WTC11 (cell line): ENCODE data around the gene TRIM7. TPM values are rescaled to one million over a fixed set of nuclear protein-coding genes. Genes with fewer than 3 reads are reported as not detected.

ENCODE experiments used
- ATF1 ChIP-seq: sonication (generic); formaldehyde crosslinking; IDR thresholded peaks from 2 replicates; pipeline ENCODE4 v1.8.1; 2023; ENCODE audit warnings: mild to moderate bottlenecking, moderate library complexity, missing genetic modification reagents
- CREM ChIP-seq: sonication (generic); formaldehyde crosslinking; IDR thresholded peaks from 2 replicates; pipeline ENCODE4 v1.8.1; 2022; ENCODE audit warnings: mild to moderate bottlenecking, missing genetic modification reagents, moderate library complexity
- CTCF ChIP-seq: fragments of 200-600 bp; IDR thresholded peaks from 2 replicates; pipeline ENCODE4 v1.8.0; 2022; ENCODE audit warnings: antibody characterized with exemption
- FOXJ3 ChIP-seq: sonication (generic); formaldehyde crosslinking; IDR thresholded peaks from 2 replicates; pipeline ENCODE4 v1.9.0; 2021; ENCODE audit warnings: missing genetic modification reagents, mild to moderate bottlenecking, borderline replicate concordance
- GABPB1 ChIP-seq: sonication (generic); formaldehyde crosslinking; IDR thresholded peaks from 2 replicates; pipeline ENCODE4 v1.8.1; 2023; ENCODE audit warnings: mild to moderate bottlenecking, missing genetic modification reagents
- HMGA2 ChIP-seq: fragments of 250-450 bp; sonication (Bioruptor Pico); IDR thresholded peaks from 2 replicates; pipeline ENCODE4 v1.4.0; 2021; ENCODE audit warnings: mild to moderate bottlenecking, moderate library complexity
- KAT7 ChIP-seq: sonication (generic); formaldehyde crosslinking; IDR thresholded peaks from 2 replicates; pipeline ENCODE4 v1.8.1; 2023; ENCODE audit warnings: missing genetic modification reagents, mild to moderate bottlenecking, borderline replicate concordance
- NFATC4 ChIP-seq: fragments of 250-450 bp; sonication (Bioruptor Pico); IDR thresholded peaks from 2 replicates; pipeline ENCODE4 v1.9.0; 2021; ENCODE audit warnings: mild to moderate bottlenecking
- NFE2L1 ChIP-seq: sonication (generic); formaldehyde crosslinking; IDR thresholded peaks from 2 replicates; pipeline ENCODE4 v1.8.1; 2023; ENCODE audit warnings: missing genetic modification reagents
- NR1H2 ChIP-seq: sonication (generic); formaldehyde crosslinking; IDR thresholded peaks from 2 replicates; pipeline ENCODE4 v1.9.0; 2021; ENCODE audit warnings: mild to moderate bottlenecking, moderate library complexity, missing genetic modification reagents
- PRRX2 ChIP-seq: fragments of 250-450 bp; sonication (Bioruptor Pico); IDR thresholded peaks from 2 replicates; pipeline ENCODE4 v1.8.0; 2021; ENCODE audit warnings: mild to moderate bottlenecking
- SOX15 ChIP-seq: fragments of 250-450 bp; sonication (Bioruptor Pico); IDR thresholded peaks from 2 replicates; pipeline ENCODE4 v1.9.0; 2021; ENCODE audit warnings: mild to moderate bottlenecking
- TEAD1 ChIP-seq: sonication (generic); formaldehyde crosslinking; IDR thresholded peaks from 2 replicates; pipeline ENCODE4 v1.8.0; 2022; ENCODE audit warnings: mild to moderate bottlenecking, missing genetic modification reagents
- ZNF232 ChIP-seq: sonication (generic); formaldehyde crosslinking; IDR thresholded peaks from 2 replicates; pipeline ENCODE4 v1.8.0; 2022; ENCODE audit warnings: mild to moderate bottlenecking, missing genetic modification reagents
- ZNF263 ChIP-seq: sonication (generic); formaldehyde crosslinking; IDR thresholded peaks from 2 replicates; pipeline ENCODE4 v1.8.1; 2022; ENCODE audit warnings: low read depth, mild to moderate bottlenecking, moderate library complexity, missing genetic modification reagents
- ZNF532 ChIP-seq: fragments of 250-450 bp; sonication (Bioruptor Pico); IDR thresholded peaks from 2 replicates; pipeline ENCODE4 v1.9.0; 2021; ENCODE audit warnings: mild to moderate bottlenecking, borderline replicate concordance
- total RNA-seq: library from RNA; stranded (reverse); gene quantifications from 3 replicates; pipeline ENCODE4 v1.2.3, GENCODE V29; 2021
- TF ChIP-seq, protein P1 (sequence below): fragments of 250-450 bp; sonication (Bioruptor Pico); conservative IDR thresholded peaks from 2 replicates; pipeline ENCODE4 v1.9.0; 2021; ENCODE audit warnings: mild to moderate bottlenecking
- TF ChIP-seq, protein P2 (sequence below): sonication (generic); formaldehyde crosslinking; IDR thresholded peaks from 2 replicates; pipeline ENCODE4 v1.8.1; 2022; ENCODE audit warnings: missing genetic modification reagents, borderline replicate concordance

Gene TRIM7
- total RNA-seq, 1 experiment from 2014 or later, result 1.4 TPM

DNA sequence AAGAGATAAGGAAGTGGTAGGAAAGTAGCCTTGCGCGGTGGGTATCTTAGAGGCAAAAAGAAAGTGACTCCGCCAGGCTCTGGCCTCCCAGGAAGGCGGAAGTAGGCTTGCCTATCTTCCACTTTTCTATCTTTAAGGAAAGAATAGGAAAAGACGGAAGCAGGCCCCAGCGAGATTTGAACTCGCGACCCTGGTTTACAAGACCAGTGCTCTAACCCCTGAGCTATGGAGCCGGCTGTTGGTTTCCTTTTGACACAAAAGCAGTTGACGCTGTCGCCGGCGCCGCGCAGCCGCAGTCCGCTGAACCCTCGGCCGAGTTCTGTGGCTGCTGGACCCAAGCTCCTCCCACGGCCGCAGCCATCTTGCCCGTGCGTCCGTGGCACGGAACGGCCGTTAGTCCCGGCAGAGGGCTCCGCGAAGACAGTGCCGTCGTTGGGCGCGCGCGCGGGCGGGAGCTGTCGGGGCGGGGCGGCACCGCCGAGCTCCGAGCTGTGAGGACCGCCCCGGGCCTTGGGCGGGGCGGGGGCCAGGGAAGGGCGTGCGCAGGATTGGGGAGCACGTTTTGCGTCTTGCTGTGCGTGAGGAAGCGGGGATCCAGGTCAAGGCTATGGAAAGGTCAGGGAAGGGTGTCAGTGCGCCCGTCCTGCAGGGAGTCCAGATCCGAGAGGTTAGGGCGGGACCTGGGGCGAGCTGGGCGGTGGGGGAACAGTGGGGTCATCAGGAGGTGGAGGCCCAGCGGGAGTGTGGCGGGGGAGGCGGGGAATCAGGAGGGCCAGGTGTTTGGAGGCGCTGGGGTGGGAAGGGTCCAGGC is 13.3 kb downstream of the TRIM7 start (continued):
- TF ChIP-seq NFE2L1 (no peak; the same call in 1 of the 2 replicates), TEAD1 (peak; percentile 65), NFATC4 (no peak), CREM (CRISPR knock-in tag) (peak; percentile 81), KAT7 (CRISPR knock-in tag) (peak; percentile 96), ZNF532 (no peak), ATF1 (no peak), PRRX2 (no peak), ZNF232 (CRISPR knock-in tag) (0 out of 2 replicates have a peak, but pooled peaks have one; percentile 27), HMGA2 (no peak), ZNF263 (peak; percentile 74), GABPB1 (CRISPR knock-in tag) (peak; percentile 76), CTCF (no peak), FOXJ3 (CRISPR knock-in tag) (no peak), SOX15 (CRISPR knock-in tag) (no peak), NR1H2 (no peak)
- TF ChIP-seq, protein P1, sequence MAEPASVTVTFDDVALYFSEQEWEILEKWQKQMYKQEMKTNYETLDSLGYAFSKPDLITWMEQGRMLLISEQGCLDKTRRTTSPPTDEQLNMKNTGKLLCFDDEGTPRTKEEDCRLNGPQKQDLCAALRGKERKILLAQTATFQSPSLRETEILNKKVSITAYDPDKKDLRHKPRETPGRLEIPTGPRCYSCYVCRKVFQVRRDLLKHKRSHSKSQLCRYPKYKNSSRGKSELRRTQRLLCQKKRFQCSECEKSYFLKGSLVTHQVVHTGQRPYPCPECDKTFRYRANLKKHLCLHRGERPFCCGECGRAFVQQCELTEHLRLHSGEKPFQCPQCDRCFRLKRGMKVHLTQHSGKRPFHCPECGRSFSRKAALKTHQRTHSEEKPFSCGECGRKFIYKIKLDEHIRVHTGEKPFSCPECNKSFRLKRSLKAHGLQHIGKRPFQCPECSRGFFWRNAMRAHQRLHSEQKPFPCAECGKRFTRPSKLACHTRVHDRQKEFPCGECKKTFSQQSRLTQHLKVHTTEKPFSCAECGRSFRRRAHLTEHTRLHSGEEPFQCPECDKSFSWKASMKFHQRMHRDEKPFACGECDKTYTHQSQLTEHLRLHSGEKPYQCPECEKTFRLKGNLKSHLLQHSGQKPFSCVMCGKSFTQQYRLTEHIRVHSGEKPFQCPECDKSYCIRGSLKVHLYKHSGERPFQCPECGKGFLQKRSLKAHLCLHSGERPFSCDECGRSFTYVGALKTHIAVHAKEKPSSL (CRISPR knock-in tag), result no peak
- TF ChIP-seq, protein P2, sequence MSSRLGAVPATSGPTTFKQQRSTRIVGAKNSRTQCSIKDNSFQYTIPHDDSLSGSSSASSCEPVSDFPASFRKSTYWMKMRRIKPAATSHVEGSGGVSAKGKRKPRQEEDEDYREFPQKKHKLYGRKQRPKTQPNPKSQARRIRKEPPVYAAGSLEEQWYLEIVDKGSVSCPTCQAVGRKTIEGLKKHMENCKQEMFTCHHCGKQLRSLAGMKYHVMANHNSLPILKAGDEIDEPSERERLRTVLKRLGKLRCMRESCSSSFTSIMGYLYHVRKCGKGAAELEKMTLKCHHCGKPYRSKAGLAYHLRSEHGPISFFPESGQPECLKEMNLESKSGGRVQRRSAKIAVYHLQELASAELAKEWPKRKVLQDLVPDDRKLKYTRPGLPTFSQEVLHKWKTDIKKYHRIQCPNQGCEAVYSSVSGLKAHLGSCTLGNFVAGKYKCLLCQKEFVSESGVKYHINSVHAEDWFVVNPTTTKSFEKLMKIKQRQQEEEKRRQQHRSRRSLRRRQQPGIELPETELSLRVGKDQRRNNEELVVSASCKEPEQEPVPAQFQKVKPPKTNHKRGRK (CRISPR knock-in tag), result no peak
